GM18909 (cell line): ENCODE results near the gene POLD3.

Experiments
- ATAC-seq: cut with Tn5 transposase; IDR thresholded peaks from one replicate; pipeline ENCODE4 v1.9.1; 2021; ENCODE audit warnings: mild to moderate bottlenecking; ENCODE audit not compliant: unreplicated experiment, poor library complexity

POLD3 gene

GRCh38 chr11:74683279-74683871, 91.0 kb downstream of the POLD3 start:
- no peak for ATAC-seq

- no peak for ATAC-seq
Measured at GRCh38 chr11:74683941-74684481, 91.6 kb downstream of the POLD3 start.

- no peak for ATAC-seq
Measured at GRCh38 chr11:74684661-74685060, 92.3 kb downstream of the POLD3 start.

GRCh38 chr11:74685338-74685737, 93.0 kb downstream of the POLD3 start:
- ATAC-seq = no peak

GRCh38 chr11:74685905-74686304, 93.5 kb downstream of the POLD3 start:
- no peak for ATAC-seq

- ATAC-seq = no peak
Measured at GRCh38 chr11:74686792-74687191, 94.4 kb downstream of the POLD3 start.

GRCh38 chr11:74687237-74688023, 95.0 kb downstream of the POLD3 start:
- ATAC-seq = no peak

- no peak for ATAC-seq
Measured at GRCh38 chr11:74689666-74690065, 97.3 kb downstream of the POLD3 start.

- no peak for ATAC-seq
Measured at GRCh38 chr11:74691755-74692154, 99.4 kb downstream of the POLD3 start.
